T-helper 1 cell treated with Interleukin-12 subunit alpha and Interleukin-12 subunit beta and Interleukin-4 antibody, amounts not matched to agents 30 μg/mL and 1 μg/mL, for 36 hours (primary cell): Measurements from ENCODE around the gene ARHGDIG.

Experiments
- H3K27ac Mint-ChIP-seq: one replicate; pipeline ENCODE4 v1.8.0; 2021; ENCODE audit warnings: mild to moderate bottlenecking, mixed read lengths
- H3K27me3 Mint-ChIP-seq: one replicate; pipeline ENCODE4 v1.8.0; 2021; ENCODE audit warnings: low read depth, mixed read lengths
- H3K36me3 Mint-ChIP-seq: one replicate; pipeline ENCODE4 v1.8.0; 2021; ENCODE audit warnings: low read depth, mixed read lengths
- H3K4me1 Mint-ChIP-seq: one replicate; pipeline ENCODE4 v1.8.0; 2021; ENCODE audit warnings: low read depth, mixed read lengths
- H3K4me3 Mint-ChIP-seq: one replicate; pipeline ENCODE4 v1.8.0; 2021; ENCODE audit warnings: mild to moderate bottlenecking, moderate library complexity, mixed read lengths
- H3K9me3 Mint-ChIP-seq: one replicate; pipeline ENCODE4 v1.8.0; 2021; ENCODE audit warnings: mixed read lengths

Gene ARHGDIG

GRCh38 chr16:280552-280951 is at the start of gene ARHGDIG:
TSS of gene ARHGDIG (plus strand) at chr16:280591. CDS start at chr16:280681, 90 bp downstream.
- Mint-ChIP-seq H3K9me3 (no peaks in the 10 kb centered on the region), H3K27ac (no peak within 1 kb of the TSS), H3K4me1 (peaks cover 3% of the 10 kb centered on the region)

GRCh38 chr16:230949-231348 is 49.4 kb upstream of the ARHGDIG start:
- H3K27me3 Mint-ChIP-seq = no peaks in the 10 kb centered on the region
- peaks cover 21% of the 10 kb centered on the region for H3K36me3 Mint-ChIP-seq
- H3K4me1 Mint-ChIP-seq = peaks cover 32% of the 10 kb centered on the region
- H3K9me3 Mint-ChIP-seq = no peaks in the 10 kb centered on the region
- H3K4me3 Mint-ChIP-seq = no peak overlapping the region
- H3K27ac Mint-ChIP-seq = no peak overlapping the region

More at GRCh38 chr16:280552-280951, at the start of gene ARHGDIG:
- Mint-ChIP-seq H3K36me3 (no peaks in the 10 kb centered on the region), H3K4me3 (no peak within 1 kb of the TSS), H3K27me3 (peaks cover 25% of the 10 kb centered on the region)

GRCh38 chr16:234468-235305 is 45.7 kb upstream of the ARHGDIG start, which contains the start of gene FAM234A:
TSS of gene FAM234A (plus strand) at chr16:234821. CDS start at chr16:254414, 19,593 bp downstream.
- Mint-ChIP-seq H3K36me3 (peaks cover 4% of the 10 kb centered on the region), H3K4me1 (peaks cover 15% of the 10 kb centered on the region), H3K27me3 (peaks cover 5% of the 10 kb centered on the region), H3K4me3 (peak within 1 kb of the TSS; percentile 92), H3K9me3 (no peaks in the 10 kb centered on the region), H3K27ac (peak within 1 kb of the TSS; percentile 94)

GRCh38 chr16:239948-240277 is 40.5 kb upstream of the ARHGDIG start:
- no peaks in the 10 kb centered on the region for H3K9me3 Mint-ChIP-seq
- H3K27ac Mint-ChIP-seq = no peak overlapping the region
- peaks cover 8% of the 10 kb centered on the region for H3K27me3 Mint-ChIP-seq
- H3K36me3 Mint-ChIP-seq = peaks cover 4% of the 10 kb centered on the region
- peaks cover 9% of the 10 kb centered on the region for H3K4me1 Mint-ChIP-seq
- no peak overlapping the region for H3K4me3 Mint-ChIP-seq

GRCh38 chr16:240559-240958 is 39.8 kb upstream of the ARHGDIG start:
- Mint-ChIP-seq H3K4me3 (no peak overlapping the region), H3K4me1 (peaks cover 3% of the 10 kb centered on the region), H3K27me3 (peaks cover 11% of the 10 kb centered on the region), H3K27ac (no peak overlapping the region), H3K36me3 (peaks cover 3% of the 10 kb centered on the region), H3K9me3 (no peaks in the 10 kb centered on the region)

- no peaks in the 10 kb centered on the region for H3K4me1 Mint-ChIP-seq
- no peak overlapping the region for H3K27ac Mint-ChIP-seq
These were observed 38.1 kb upstream of the ARHGDIG start for GRCh38 chr16:242281-242680.

GRCh38 chr16:243348-243747 is 37.0 kb upstream of the ARHGDIG start:
- H3K4me1 Mint-ChIP-seq = no peaks in the 10 kb centered on the region
- no peaks in the 10 kb centered on the region for H3K9me3 Mint-ChIP-seq
- no peak overlapping the region for H3K4me3 Mint-ChIP-seq
- peaks cover 5% of the 10 kb centered on the region for H3K27me3 Mint-ChIP-seq
- H3K36me3 Mint-ChIP-seq = no peaks in the 10 kb centered on the region
- no peak overlapping the region for H3K27ac Mint-ChIP-seq

More at GRCh38 chr16:242281-242680, 38.1 kb upstream of the ARHGDIG start:
- H3K9me3 Mint-ChIP-seq = no peaks in the 10 kb centered on the region
- no peak overlapping the region for H3K4me3 Mint-ChIP-seq
- H3K36me3 Mint-ChIP-seq = no peaks in the 10 kb centered on the region
- peaks cover 8% of the 10 kb centered on the region for H3K27me3 Mint-ChIP-seq

GRCh38 chr16:245105-245504 is 35.3 kb upstream of the ARHGDIG start:
- Mint-ChIP-seq H3K27ac (no peak overlapping the region), H3K9me3 (no peaks in the 10 kb centered on the region)

GRCh38 chr16:247027-247426 is 33.4 kb upstream of the ARHGDIG start:
- no peaks in the 10 kb centered on the region for H3K36me3 Mint-ChIP-seq
- H3K9me3 Mint-ChIP-seq = no peaks in the 10 kb centered on the region
- no peaks in the 10 kb centered on the region for H3K4me1 Mint-ChIP-seq
- no peak overlapping the region for H3K27ac Mint-ChIP-seq
- H3K4me3 Mint-ChIP-seq = no peak overlapping the region
- H3K27me3 Mint-ChIP-seq = peaks cover 5% of the 10 kb centered on the region

More at GRCh38 chr16:245105-245504, 35.3 kb upstream of the ARHGDIG start:
- Mint-ChIP-seq H3K27me3 (peaks cover 5% of the 10 kb centered on the region), H3K4me3 (no peak overlapping the region), H3K36me3 (no peaks in the 10 kb centered on the region), H3K4me1 (no peaks in the 10 kb centered on the region)

GRCh38 chr16:249431-249830 is 31.0 kb upstream of the ARHGDIG start:
- peaks cover 13% of the 10 kb centered on the region for H3K4me1 Mint-ChIP-seq
- H3K27ac Mint-ChIP-seq = no peak overlapping the region
- no peak overlapping the region for H3K4me3 Mint-ChIP-seq
- no peaks in the 10 kb centered on the region for H3K9me3 Mint-ChIP-seq
- H3K36me3 Mint-ChIP-seq = no peaks in the 10 kb centered on the region
- peaks cover 3% of the 10 kb centered on the region for H3K27me3 Mint-ChIP-seq

GRCh38 chr16:252366-253337 is 27.7 kb upstream of the ARHGDIG start:
- H3K27me3 Mint-ChIP-seq = no peaks in the 10 kb centered on the region
- peaks cover 6% of the 10 kb centered on the region for H3K36me3 Mint-ChIP-seq
- peaks cover 19% of the 10 kb centered on the region for H3K4me1 Mint-ChIP-seq
- peak overlapping the region; percentile 78 for H3K27ac Mint-ChIP-seq
- H3K4me3 Mint-ChIP-seq = peak overlapping the region; percentile 67
- H3K9me3 Mint-ChIP-seq = no peaks in the 10 kb centered on the region

- peaks cover 6% of the 10 kb centered on the region for H3K36me3 Mint-ChIP-seq
- H3K9me3 Mint-ChIP-seq = no peaks in the 10 kb centered on the region
- H3K4me1 Mint-ChIP-seq = peaks cover 19% of the 10 kb centered on the region
- H3K4me3 Mint-ChIP-seq = peak overlapping the region; percentile 10
- peak overlapping the region; percentile 55 for H3K27ac Mint-ChIP-seq
- no peaks in the 10 kb centered on the region for H3K27me3 Mint-ChIP-seq
These were observed 26.6 kb upstream of the ARHGDIG start for GRCh38 chr16:253833-254232.

GRCh38 chr16:254461-254860 is 25.9 kb upstream of the ARHGDIG start:
- H3K9me3 Mint-ChIP-seq = no peaks in the 10 kb centered on the region
- H3K4me3 Mint-ChIP-seq = no peak overlapping the region
- H3K36me3 Mint-ChIP-seq = peaks cover 6% of the 10 kb centered on the region
- no peak overlapping the region for H3K27ac Mint-ChIP-seq
- no peaks in the 10 kb centered on the region for H3K27me3 Mint-ChIP-seq
- peaks cover 19% of the 10 kb centered on the region for H3K4me1 Mint-ChIP-seq

GRCh38 chr16:255183-255582 is 25.2 kb upstream of the ARHGDIG start:
- Mint-ChIP-seq H3K9me3 (no peaks in the 10 kb centered on the region), H3K4me3 (no peak overlapping the region), H3K27me3 (no peaks in the 10 kb centered on the region), H3K27ac (no peak overlapping the region), H3K36me3 (peaks cover 6% of the 10 kb centered on the region), H3K4me1 (peaks cover 19% of the 10 kb centered on the region)
